Endothelial cell of umbilical vein (primary cell): ENCODE data around the gene CDC42EP5. TPM values are rescaled to one million over a fixed set of nuclear protein-coding genes. Genes with fewer than 3 reads are reported as not detected.

Source experiments
- BruUV-seq: library from RNA; stranded (reverse); fragments of 400-500 nt; replicated peaks from 2 replicates; lab custom pipeline; 2021; lab: Mats Ljungman, UMichigan
- CTCF ChIA-PET: fragments of 300-600, 350-600 bp; sonication (Branson Sonifier 250); formaldehyde crosslinking; loops from one replicate; lab custom pipeline; 2021; ENCODE audit warnings: antibody characterized with exemption, inconsistent platforms; lab: Charles Lee
- POLR2A ChIA-PET: fragments of 300-600, 350-600 bp; sonication (Branson Sonifier 250); formaldehyde crosslinking; loops from one replicate; lab custom pipeline; 2021; ENCODE audit warnings: antibody characterized with exemption, inconsistent platforms; lab: Charles Lee
- DNase-seq: peaks from one replicate; pipeline ENCODE4 v3.0.0-alpha.2; 2011; ENCODE audit warnings: low read depth, low spot score
- FAIRE-seq: peaks from 2 replicates; lab custom pipeline; 2011; peaks lifted over from hg19 to GRCh38; lab: Jason Lieb, UNC
- H2AFZ ChIP-seq: 2 replicates; pipeline ENCODE4 v1.6.0; 2012; ENCODE audit warnings: low read depth, low read length, control low read depth, inconsistent platforms
- H3K27ac ChIP-seq: 2 replicates; pipeline ENCODE4 v1.5.1; 2011; ENCODE audit warnings: low read depth, mild to moderate bottlenecking, control low read depth, low read length, moderate library complexity; ENCODE audit not compliant: insufficient read depth
- H3K27me3 ChIP-seq, 2 experiments: 2 replicates each; pipeline versions ENCODE4 v1.6.0 to v1.6.1; 2011; ENCODE audit warnings: low read length in 2 of 2, mixed read lengths in 1 of 2; ENCODE audit not compliant: control insufficient read depth in 2 of 2, insufficient read depth in 2 of 2
- H3K36me3 ChIP-seq, 2 experiments: 2 replicates in 1 of 2; 3 replicates in 1 of 2; pipeline ENCODE4 v1.5.1; 2011; ENCODE audit warnings: low read length in 2 of 2, mild to moderate bottlenecking in 1 of 2, moderate library complexity in 1 of 2; ENCODE audit not compliant: control insufficient read depth in 2 of 2, insufficient read depth in 2 of 2; ENCODE audit errors: extremely low read depth in 1 of 2
- H3K4me1 ChIP-seq: 3 replicates; pipeline ENCODE4 v1.5.1; 2011; ENCODE audit warnings: mild to moderate bottlenecking, low read length; ENCODE audit not compliant: control insufficient read depth, insufficient read depth; ENCODE audit errors: extremely low read depth
- H3K4me2 ChIP-seq: 2 replicates; pipeline ENCODE4 v1.6.1; 2011; ENCODE audit warnings: low read length, control low read depth, mixed read lengths; ENCODE audit not compliant: insufficient read depth
- H3K4me3 ChIP-seq, 3 experiments: fragments of 200-600 bp in 1 of 3; sonication (generic), shearing (Covaris generic) in 1 of 3; replicated peaks in 1 of 3; 2 replicates each; pipeline ENCODE4 v1.5.1; 2011 to 2016; ENCODE audit warnings: control low read depth in 3 of 3, low read length in 3 of 3, mild to moderate bottlenecking in 2 of 3, inconsistent platforms in 1 of 3, low read depth in 1 of 3, moderate library complexity in 1 of 3; ENCODE audit not compliant: insufficient read depth in 1 of 3
- H3K79me2 ChIP-seq: 2 replicates; pipeline ENCODE4 v1.6.0; 2012; ENCODE audit warnings: low read length, inconsistent platforms; ENCODE audit not compliant: control insufficient read depth, insufficient read depth
- H3K9ac ChIP-seq: replicated peaks from 2 replicates; pipeline ENCODE3; 2011; ENCODE audit warnings: low read length, control low read depth; ENCODE audit not compliant: insufficient read depth; ENCODE audit errors: extremely low read depth
- H3K9me1 ChIP-seq: replicated peaks from 3 replicates; pipeline ENCODE4 v1.6.0; 2011; ENCODE audit warnings: mild to moderate bottlenecking, low read length; ENCODE audit not compliant: control insufficient read depth, insufficient read depth; ENCODE audit errors: extremely low read depth
- H3K9me3 ChIP-seq: replicated peaks from 2 replicates; pipeline ENCODE4 v1.5.1; 2012; ENCODE audit warnings: low read length, inconsistent platforms; ENCODE audit not compliant: control insufficient read depth, insufficient read depth
- H4K20me1 ChIP-seq: replicated peaks from 2 replicates; pipeline ENCODE3; 2011; ENCODE audit warnings: mild to moderate bottlenecking, low read length; ENCODE audit not compliant: control insufficient read depth, insufficient read depth; ENCODE audit errors: extremely low read depth
- CTCF ChIP-seq, 2 donors: IDR thresholded peaks; 1 replicate in 1 of 2; 2 replicates in 1 of 2; pipeline ENCODE4 v1.5.1; 2011; ENCODE audit warnings: low read length in 2 of 2, mild to moderate bottlenecking in 2 of 2, moderate library complexity in 2 of 2, control low read depth in 1 of 2, inconsistent platforms in 1 of 2, low read depth in 1 of 2; ENCODE audit not compliant: insufficient read depth in 1 of 2; ENCODE audit errors: extremely low read depth in 1 of 2
- EZH2 ChIP-seq: IDR thresholded peaks from 2 replicates; pipeline ENCODE4 v1.6.1; 2012; ENCODE audit warnings: borderline replicate concordance, low read depth, mild to moderate bottlenecking, moderate library complexity, low read length, inconsistent platforms; ENCODE audit not compliant: severe bottlenecking
- FOS ChIP-seq: IDR thresholded peaks from 2 replicates; pipeline ENCODE4 v1.6.1; 2011; ENCODE audit warnings: mild to moderate bottlenecking, low read length, moderate library complexity, borderline replicate concordance; ENCODE audit not compliant: insufficient read depth
- GATA2 ChIP-seq: IDR thresholded peaks from 2 replicates; pipeline ENCODE4 v1.7.0; 2011; ENCODE audit warnings: low read depth, mild to moderate bottlenecking, moderate library complexity, mixed read lengths, low read length; ENCODE audit not compliant: insufficient read length, insufficient read depth
- JUN ChIP-seq: IDR thresholded peaks from 2 replicates; pipeline ENCODE4 v1.6.1; 2011; ENCODE audit warnings: borderline replicate concordance, low read depth; ENCODE audit not compliant: insufficient read length, insufficient read depth
- MAX ChIP-seq: IDR thresholded peaks from 2 replicates; pipeline ENCODE4 v1.6.1; 2011; ENCODE audit not compliant: insufficient read depth, insufficient read length
- MYC ChIP-seq: IDR thresholded peaks from one replicate; pipeline ENCODE4 v1.6.1; 2011; ENCODE audit warnings: mild to moderate bottlenecking, low read depth, low read length
- POLR2A ChIP-seq: IDR thresholded peaks from 2 replicates; pipeline ENCODE4 v1.6.1; 2012; ENCODE audit warnings: low read depth, mild to moderate bottlenecking, control low read depth, low read length
- POLR2AphosphoS5 ChIP-seq: IDR thresholded peaks from 2 replicates; pipeline ENCODE4 v1.6.1; 2012; ENCODE audit warnings: low read depth, mild to moderate bottlenecking, control low read depth, low read length, moderate library complexity; ENCODE audit not compliant: insufficient read depth
- dilution Hi-C: fragments of 300-500 bp; cut with MboI; formaldehyde crosslinking; loops from one replicate; pipeline ENCODE4 v1.15.0; 2019; ENCODE audit warnings: low sequenced_read_pairs; ENCODE audit not compliant: extremely low pct_ligation_motif_present
- intact Hi-C: fragments of 100-400 bp; cut with micrococcal nuclease; formaldehyde crosslinking; loops from one replicate; pipeline ENCODE4 v1.10.0; 2022
- polyA plus RNA-seq, 4 experiments: library from polyadenylated mRNA; depleted of rRNA in 3 of 4; stranded (reverse) in 3 of 4; unstranded in 1 of 4; fragments of >200 nt; gene quantifications; 2 replicates each; pipeline versions ENCODE4 v1.2.1 to v1.2.3, GENCODE V29; 2011 to 2012; ENCODE audit warnings: missing spikeins in 1 of 4
- total RNA-seq: library from RNA; stranded (reverse); gene quantifications from 2 replicates; pipeline ENCODE4 v1.2.3, GENCODE V29; 2021

The CDC42EP5 gene
- total and polyA plus RNA-seq, 2 donors (not counting 3 experiments of a cell fraction or from before 2014, with no cell fraction given), result 37.3 to 85.5 TPM

- no peak overlapping the region for H2AFZ ChIP-seq
- no peak overlapping the region for H3K9ac ChIP-seq
- intact Hi-C loops, result no loop called here
- CTCF ChIA-PET, result interaction anchor here (1.3 kb wide), 2 partner anchors 19 to 28 kb away, joined by 3 to 6 read pairs; no protein-coding TSS in a partner anchor
- DNase-seq (no peak), FAIRE-seq (no peak)
- no peaks in the 10 kb centered on the region for H3K9me1 ChIP-seq
- H3K4me2 ChIP-seq, result no peak overlapping the region
- no peaks in the 10 kb centered on the region for H3K4me1 ChIP-seq
- no peak for TF ChIP-seq MAX
- no peak for TF ChIP-seq FOS
- no peak for TF ChIP-seq MYC
- TF ChIP-seq EZH2, result no peak
- TF ChIP-seq CTCF (IDR thresholded peaks at IDR 0.05; ENCODE audit: extremely low read depth in 1 of 2, insufficient read depth in 1 of 2, low read depth in 1 of 2, low read length in 2 of 2), result no peak
- TF ChIP-seq JUN, result no peak
- TF ChIP-seq GATA2, result no peak
- TF ChIP-seq POLR2AphosphoS5, result no peak
- TF ChIP-seq POLR2A, result no peak
- dilution Hi-C loops, result no loop called here
- H3K27me3 ChIP-seq, result peaks cover 36 to 47% of the 10 kb centered on the region in 2 experiments
- no peaks in the 10 kb centered on the region for H4K20me1 ChIP-seq
- POLR2A ChIA-PET, result no interaction called here
- no peaks in the 10 kb centered on the region for H3K36me3 ChIP-seq
- no peak overlapping the region for H3K4me3 ChIP-seq
- no TSS peak for BruUV-seq
- no peaks in the 10 kb centered on the region for H3K79me2 ChIP-seq
- no peaks in the 10 kb centered on the region for H3K9me3 ChIP-seq
- H3K27ac ChIP-seq, result no peak overlapping the region
Observed at GRCh38 chr19:54418930-54419800, 53.9 kb downstream of the CDC42EP5 start.
